Mesodermal cell (in vitro differentiated cells): ENCODE measurements around the gene DPH1.
A peak's percentile ranks its signal among the peaks of the same experiment; 100 is the strongest.

ENCODE experiments used
- H3K27ac ChIP-seq: 2 replicates; pipeline ENCODE4 v1.7.0; 2013; ENCODE audit warnings: mild to moderate bottlenecking, low read depth, low read length, moderate library complexity; ENCODE audit not compliant: severe bottlenecking
- H3K36me3 ChIP-seq: 2 replicates; pipeline ENCODE4 v1.7.1; 2013; ENCODE audit warnings: mild to moderate bottlenecking, low read length, moderate library complexity; ENCODE audit not compliant: control insufficient read depth, insufficient read depth
- H3K4me1 ChIP-seq: one replicate; pipeline ENCODE4 v1.7.1; 2013; ENCODE audit warnings: mild to moderate bottlenecking, low read length; ENCODE audit not compliant: insufficient read depth, control insufficient read depth, poor library complexity, severe bottlenecking
- H3K4me3 ChIP-seq: 2 replicates; pipeline ENCODE4 v1.7.0; 2013; ENCODE audit warnings: low read length, control low read depth, mild to moderate bottlenecking; ENCODE audit not compliant: insufficient read depth, poor library complexity, severe bottlenecking; ENCODE audit errors: extremely low read depth
- H3K9me3 ChIP-seq: 2 replicates; pipeline ENCODE4 v1.7.1; 2013; ENCODE audit warnings: mild to moderate bottlenecking, low read length, moderate library complexity; ENCODE audit not compliant: control insufficient read depth
- WGBS, 2 experiments: methylation state at CpG; one replicate each; pipeline ENCODE4 v1.1.5; 2013; ENCODE audit warnings: missing lambda C conversion rate in 2 of 2; ENCODE audit not compliant: insufficient coverage in 2 of 2; 5-methylcytosine and 5-hydroxymethylcytosine counted together

The DPH1 gene

GRCh38 chr17:2064980-2065785, 35.2 kb downstream of the DPH1 start:
- Histone ChIP-seq H3K36me3 (peaks cover 56% of the 10 kb centered on the region), H3K27ac (no peak overlapping the region), H3K4me3 (no peak overlapping the region), H3K9me3 (no peaks in the 10 kb centered on the region), H3K4me1 (peaks cover 74% of the 10 kb centered on the region)
- 88 to 89% methylated on average over 22 to 24 of the region's 24 CpGs for WGBS, 2 experiments

DNA sequence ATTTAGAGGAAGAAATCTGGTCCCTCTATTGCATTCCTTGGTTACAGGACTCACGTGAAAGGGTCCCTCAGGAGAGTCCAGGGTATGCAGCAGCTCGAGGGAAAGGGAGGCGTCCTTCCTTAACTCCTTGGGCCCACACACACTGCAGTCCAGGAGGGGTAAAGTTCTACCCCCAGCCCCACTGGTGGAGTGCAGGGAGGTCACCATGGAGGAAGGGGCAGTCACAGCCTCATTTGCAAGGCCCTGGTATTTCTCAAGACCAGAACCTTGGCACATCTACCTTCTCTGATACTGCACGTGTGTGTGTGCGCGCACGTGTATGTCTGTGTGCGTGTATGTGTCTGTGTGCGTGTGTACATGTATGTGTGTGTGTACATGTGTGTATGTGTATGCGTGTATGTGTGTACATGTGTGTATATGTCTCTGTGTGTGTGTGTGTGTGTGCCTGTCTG, 36.0 kb downstream of the DPH1 start:
- Histone ChIP-seq H3K27ac (no peak overlapping the region), H3K4me1 (peaks cover 76% of the 10 kb centered on the region)
- WGBS, 2 experiments: 88 to 95% methylated on average over 3 to 7 of the region's 10 CpGs

GRCh38 chr17:2067048-2067561, 37.2 kb downstream of the DPH1 start:
- 88 to 92% methylated on average over 11 to 14 of the region's 14 CpGs for WGBS, 2 experiments
- Histone ChIP-seq H3K27ac (peak overlapping the region; percentile 53), H3K36me3 (peaks cover 54% of the 10 kb centered on the region), H3K4me3 (no peak overlapping the region), H3K4me1 (peaks cover 79% of the 10 kb centered on the region), H3K9me3 (no peaks in the 10 kb centered on the region)

More for the DNA sequence above, 36.0 kb downstream of the DPH1 start:
- no peak overlapping the region for H3K4me3 ChIP-seq
- H3K36me3 ChIP-seq: peaks cover 57% of the 10 kb centered on the region
- H3K9me3 ChIP-seq: no peaks in the 10 kb centered on the region

DNA sequence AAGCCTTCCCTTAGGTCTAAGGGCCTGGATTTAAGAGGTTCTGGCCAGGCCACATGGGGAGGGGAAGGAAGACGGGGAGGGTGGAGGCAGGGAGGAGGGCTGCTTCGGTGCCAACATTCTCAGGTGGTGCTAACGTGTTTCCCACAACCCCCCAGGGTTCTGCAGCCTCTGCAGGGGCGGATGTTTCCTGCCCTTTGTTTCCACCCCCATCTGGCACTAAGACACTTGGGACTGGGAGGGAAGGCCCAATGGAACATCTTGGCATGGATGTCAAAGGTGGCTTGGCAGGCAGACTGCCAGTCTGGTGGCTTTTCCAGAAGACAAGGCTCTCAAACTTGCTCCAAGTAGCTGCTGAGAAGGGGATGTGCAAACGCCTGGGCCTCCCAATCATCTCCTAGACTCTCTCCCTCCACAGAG, 37.7 kb downstream of the DPH1 start:
- no peak overlapping the region for H3K4me3 ChIP-seq
- no peaks in the 10 kb centered on the region for H3K9me3 ChIP-seq
- 75 to 91% methylated on average over 4 of the region's 5 CpGs for WGBS, 2 experiments
- H3K4me1 ChIP-seq: peaks cover 75% of the 10 kb centered on the region
- H3K36me3 ChIP-seq: peaks cover 59% of the 10 kb centered on the region
- H3K27ac ChIP-seq: peak overlapping the region; percentile 89

- peaks cover 63% of the 10 kb centered on the region for H3K36me3 ChIP-seq
These were observed 38.1 kb downstream of the DPH1 start for GRCh38 chr17:2068031-2068518.

GRCh38 chr17:2068519-2069051, 38.6 kb downstream of the DPH1 start:
- peak overlapping the region; percentile 89 for H3K27ac ChIP-seq
- no peak overlapping the region for H3K4me3 ChIP-seq
- no peaks in the 10 kb centered on the region for H3K9me3 ChIP-seq
- 92% methylated on average over 9 to 13 of the region's 15 CpGs for WGBS, 2 experiments
- H3K36me3 ChIP-seq: peaks cover 61% of the 10 kb centered on the region
- peaks cover 66% of the 10 kb centered on the region for H3K4me1 ChIP-seq

More at GRCh38 chr17:2068031-2068518, 38.1 kb downstream of the DPH1 start:
- H3K27ac ChIP-seq: peak overlapping the region; percentile 89
- no peak overlapping the region for H3K4me3 ChIP-seq
- H3K4me1 ChIP-seq: peaks cover 71% of the 10 kb centered on the region
- no peaks in the 10 kb centered on the region for H3K9me3 ChIP-seq
- 81 to 82% methylated on average over 6 of the region's 6 CpGs for WGBS, 2 experiments

DNA sequence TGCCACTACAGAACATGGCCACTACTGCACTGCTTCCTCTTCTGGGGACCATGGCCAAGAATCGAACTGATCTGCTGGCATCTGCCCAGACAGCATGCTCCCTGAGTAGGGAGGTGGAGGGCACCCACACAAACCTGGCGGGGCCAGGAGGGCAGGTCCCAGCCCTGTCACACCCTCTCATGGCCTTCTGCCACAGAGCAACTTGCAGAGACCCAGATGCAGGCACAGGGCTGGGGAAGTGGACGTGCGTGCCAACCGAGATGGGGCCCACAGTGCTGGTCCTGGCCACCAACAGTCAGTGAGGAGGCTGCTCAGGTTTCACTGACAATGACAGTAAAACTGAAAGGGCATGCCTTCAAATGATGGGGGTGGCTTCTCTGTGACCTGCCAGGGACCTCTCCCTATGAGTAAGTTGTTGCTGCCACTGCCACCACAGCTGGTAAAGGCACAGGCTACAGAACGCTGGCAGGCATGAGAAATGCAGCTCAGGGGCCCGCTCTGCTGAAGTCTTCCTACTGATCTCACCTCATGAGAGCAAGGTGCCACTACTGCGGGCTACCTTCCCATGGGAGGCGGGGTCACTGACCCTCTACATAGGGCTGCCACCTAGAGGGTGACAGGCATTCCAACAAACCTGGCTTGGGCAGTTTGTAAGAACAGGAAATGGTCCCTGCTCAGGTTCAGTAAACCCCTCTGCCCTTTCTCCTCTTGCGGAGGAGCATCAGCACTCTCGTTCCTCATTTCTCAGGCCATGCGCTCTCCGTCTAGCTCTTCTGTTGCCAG, 40.5 kb downstream of the DPH1 start:
- Histone ChIP-seq H3K9me3 (no peaks in the 10 kb centered on the region), H3K36me3 (peaks cover 54% of the 10 kb centered on the region), H3K27ac (no peak overlapping the region), H3K4me3 (no peak overlapping the region), H3K4me1 (peaks cover 58% of the 10 kb centered on the region)
- WGBS, 2 experiments: 91 to 92% methylated on average over 8 to 13 of the region's 13 CpGs

DNA sequence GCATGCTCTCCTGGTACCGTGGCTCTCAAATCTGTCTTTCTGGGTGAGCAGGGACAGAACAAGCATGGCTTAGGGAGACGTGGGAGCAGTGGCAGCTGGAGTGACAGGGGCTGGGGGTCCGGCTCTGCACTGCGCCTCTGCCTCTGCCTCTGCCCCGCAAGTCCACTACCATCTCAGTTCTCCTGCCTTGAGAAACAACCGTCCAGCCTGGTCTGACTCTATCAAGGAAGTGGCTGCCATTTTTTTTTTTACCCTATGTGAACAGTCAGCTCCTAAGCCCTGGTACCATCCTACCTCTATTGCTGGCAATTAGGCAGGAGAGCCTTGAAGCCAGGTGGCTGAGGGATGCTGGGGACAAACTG, 41.1 kb downstream of the DPH1 start:
- Histone ChIP-seq H3K9me3 (no peaks in the 10 kb centered on the region), H3K36me3 (peaks cover 54% of the 10 kb centered on the region), H3K27ac (no peak overlapping the region), H3K4me3 (no peak overlapping the region), H3K4me1 (peaks cover 56% of the 10 kb centered on the region)
- 95 to 98% methylated on average over 5 to 6 of the region's 6 CpGs for WGBS, 2 experiments

- 95 to 96% methylated on average over 23 of the region's 31 CpGs for WGBS, 2 experiments
- H3K36me3 ChIP-seq: peaks cover 54% of the 10 kb centered on the region
- no peak overlapping the region for H3K4me3 ChIP-seq
- H3K9me3 ChIP-seq: no peaks in the 10 kb centered on the region
- H3K4me1 ChIP-seq: peaks cover 50% of the 10 kb centered on the region
- H3K27ac ChIP-seq: no peak overlapping the region
These were observed 41.7 kb downstream of the DPH1 start for GRCh38 chr17:2071455-2072281.

DNA sequence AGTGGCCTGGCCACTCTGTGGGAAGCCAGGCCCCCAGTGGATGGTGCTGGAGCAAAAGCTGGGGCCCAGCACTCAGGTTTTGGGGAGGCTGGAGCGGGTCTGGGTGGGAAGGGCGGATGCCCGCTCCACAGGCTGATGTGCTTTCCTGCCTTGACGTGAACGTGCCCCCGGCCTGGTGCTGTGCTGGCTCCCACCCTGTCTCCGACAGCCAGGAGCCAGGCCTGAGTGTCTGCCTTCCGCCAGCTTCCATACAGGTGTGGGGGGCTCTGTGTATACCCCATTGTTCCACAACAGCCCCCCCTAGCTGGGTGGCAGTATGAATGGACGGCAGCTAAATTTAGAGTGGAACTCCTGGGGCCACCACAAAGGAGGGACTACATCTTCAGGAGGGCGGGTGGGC, 45.0 kb downstream of the DPH1 start:
- Histone ChIP-seq H3K9me3 (no peaks in the 10 kb centered on the region), H3K4me1 (peaks cover 23% of the 10 kb centered on the region), H3K27ac (no peak overlapping the region), H3K4me3 (no peak overlapping the region), H3K36me3 (peaks cover 70% of the 10 kb centered on the region)
- 93 to 97% methylated on average over 4 to 9 of the region's 10 CpGs for WGBS, 2 experiments
